GM12872 (cell line): ENCODE data around the gene MRTFB.

Experiments used
- CTCF ChIP-seq: IDR thresholded peaks from 3 replicates; pipeline ENCODE4 v1.5.1; 2011; ENCODE audit warnings: low read depth, mild to moderate bottlenecking, low read length, moderate library complexity; ENCODE audit not compliant: insufficient read depth

The MRTFB gene

GRCh38 chr16:14298374-14299122 lies 227.4 kb downstream of the MRTFB start:
- no peak for TF ChIP-seq CTCF

- TF ChIP-seq CTCF: peak; percentile 86
Observed at GRCh38 chr16:14300705-14301168, 229.6 kb downstream of the MRTFB start.

DNA sequence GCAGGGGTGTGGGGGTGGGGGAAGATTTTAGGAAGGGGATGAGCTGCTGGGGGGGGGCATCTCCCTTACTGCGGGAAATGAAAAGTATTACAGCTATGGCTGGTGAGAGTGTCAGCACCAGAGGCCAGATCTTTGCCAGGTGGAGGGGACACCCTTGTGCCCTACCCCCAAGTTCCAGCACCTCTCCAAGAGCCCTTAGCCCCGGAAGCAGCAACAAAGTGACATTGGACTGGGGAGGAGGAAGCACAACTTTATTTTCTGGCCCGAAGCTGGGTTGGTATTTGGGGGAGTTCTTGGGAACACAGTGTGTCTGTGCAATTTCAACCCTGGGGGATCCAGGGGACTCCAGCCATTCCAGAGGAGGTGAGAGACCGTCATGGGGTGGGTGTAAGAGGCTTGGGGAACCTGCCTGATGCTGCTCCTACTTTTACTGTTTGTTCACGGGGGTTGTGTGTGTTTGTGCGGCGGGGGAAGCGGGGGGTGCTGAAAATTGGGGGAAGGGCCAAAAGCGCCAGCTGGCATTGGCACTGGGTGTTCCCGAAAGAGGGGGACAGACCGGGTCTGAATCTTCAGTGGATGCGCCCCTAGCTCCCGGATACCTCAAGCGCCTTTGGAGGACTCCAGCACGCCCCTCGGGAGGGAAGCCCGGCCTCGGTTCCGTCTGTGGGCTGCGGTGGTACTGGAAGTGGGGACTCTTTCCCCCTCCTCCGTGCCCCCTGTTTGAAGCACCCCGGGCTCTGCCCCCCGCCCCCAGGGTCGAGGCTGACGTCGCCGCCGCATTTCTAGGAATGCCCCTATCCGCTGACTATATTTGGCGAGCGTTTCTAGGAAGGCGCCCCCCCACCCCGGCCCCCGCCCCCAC lies 230.3 kb downstream of the MRTFB start:
- no peak for TF ChIP-seq CTCF

GRCh38 chr16:14302031-14302398 lies 230.9 kb downstream of the MRTFB start:
- no peak for TF ChIP-seq CTCF

DNA sequence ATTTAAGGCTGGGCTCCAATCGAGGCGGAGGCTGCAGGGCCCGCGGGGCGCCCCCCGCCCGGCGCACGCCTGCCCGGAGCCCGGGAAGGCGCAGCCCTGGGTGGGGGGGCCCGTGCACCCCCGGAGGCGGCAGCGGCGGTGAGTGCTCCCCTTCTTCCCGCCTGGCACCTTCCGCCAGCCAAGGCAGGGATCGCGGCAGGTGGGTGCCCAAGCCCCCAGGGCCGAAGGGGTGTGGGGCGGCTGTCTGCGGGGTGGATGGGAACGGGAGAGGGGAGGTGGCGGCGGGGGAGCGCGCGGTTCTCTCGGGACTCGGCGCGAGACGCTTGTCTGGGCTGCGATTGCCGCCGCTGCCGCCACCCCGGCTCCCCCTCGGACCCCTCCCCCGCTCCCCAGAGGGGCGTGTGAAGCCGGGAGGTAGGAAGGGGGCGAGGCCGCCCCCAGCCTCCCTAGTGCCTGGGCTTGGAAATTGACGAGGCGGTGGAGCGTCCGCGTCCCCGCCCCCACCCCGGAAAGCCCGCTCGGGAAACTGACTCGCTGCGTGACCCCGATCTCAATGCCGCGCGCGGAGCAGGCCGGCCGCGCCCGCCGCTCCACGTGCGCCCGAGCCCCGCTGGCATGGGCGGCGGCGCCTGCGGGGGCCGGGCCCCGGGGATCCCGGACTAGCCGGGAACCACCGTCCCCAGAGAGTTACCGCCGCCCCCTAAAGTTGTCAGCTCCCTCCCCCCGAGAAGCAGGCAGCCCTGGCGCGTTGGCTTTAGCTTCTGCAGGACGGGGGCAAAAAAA lies 231.5 kb downstream of the MRTFB start:
- TF ChIP-seq CTCF: no peak

DNA sequence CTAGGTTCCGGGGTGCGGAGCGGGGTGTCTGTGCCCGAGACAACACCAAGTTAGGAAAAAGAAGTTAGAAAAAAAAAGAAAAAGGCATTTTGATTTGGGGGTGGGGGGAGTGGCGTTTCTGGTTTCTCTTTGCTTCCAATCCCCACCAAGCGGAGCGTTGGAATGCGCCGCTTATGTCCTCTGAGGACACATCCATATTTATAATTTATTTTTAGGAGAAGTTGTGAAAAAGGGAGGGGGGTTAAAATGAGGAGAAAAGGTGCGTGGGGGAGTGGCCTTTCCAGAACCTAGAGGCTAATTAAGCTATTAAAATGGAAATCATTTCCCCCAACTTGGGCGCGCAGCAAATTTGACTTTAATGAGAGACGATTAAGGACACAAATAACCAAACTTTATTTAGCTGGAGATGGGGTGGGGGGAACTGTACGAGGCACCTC lies 232.1 kb downstream of the MRTFB start:
- no peak for TF ChIP-seq CTCF

DNA sequence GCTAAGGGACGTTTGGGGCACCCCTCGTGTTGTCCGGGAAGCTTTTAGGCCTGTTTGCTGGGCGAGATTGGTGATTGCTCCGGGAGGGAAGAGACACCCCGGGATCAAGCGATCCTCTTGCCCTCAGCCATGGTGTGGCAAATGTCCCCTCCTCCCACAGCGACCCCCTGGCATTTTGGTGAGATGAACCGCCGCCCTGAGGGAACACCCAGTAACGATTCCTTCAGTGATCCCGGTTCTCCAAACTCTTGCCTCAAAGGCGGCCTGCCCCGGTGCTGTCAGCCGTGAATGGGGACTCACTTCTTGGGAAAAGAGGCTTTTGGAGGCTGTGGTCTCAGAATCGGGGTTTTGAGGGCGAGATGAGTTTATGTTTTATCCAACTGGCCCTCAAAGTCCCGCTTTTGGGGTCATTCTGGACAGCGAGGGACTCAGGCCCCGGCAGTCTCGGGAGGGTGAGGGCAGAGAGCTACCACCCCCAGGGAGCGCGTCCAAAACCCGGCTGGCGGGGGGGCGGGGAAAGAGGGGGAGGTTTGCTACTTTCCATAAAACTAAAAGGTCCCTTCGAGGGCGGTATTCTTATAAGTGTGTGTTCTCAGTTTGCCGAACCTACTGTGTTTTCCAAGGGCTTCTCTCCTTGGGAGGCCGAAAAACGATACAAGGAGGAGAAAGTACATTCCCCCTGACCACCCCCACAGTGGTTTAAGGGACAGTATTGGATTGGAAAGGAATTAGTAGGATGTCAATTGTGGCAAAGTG lies 232.7 kb downstream of the MRTFB start:
- no peak for TF ChIP-seq CTCF
